Measurements from ENCODE around the gene TOP1.

TOP1 gene

GRCh38 chr20:41058674-41059635, 30.3 kb downstream of the TOP1 start:
- DNase-seq (ENCODE audit: low read depth in 3 of 3) = no peak

GRCh38 chr20:41061155-41061554, 32.5 kb downstream of the TOP1 start:
- no peak for DNase-seq (ENCODE audit: low read depth in 3 of 3)

- DNase-seq (ENCODE audit: low read depth in 3 of 3) = no peak
These were observed 34.8 kb downstream of the TOP1 start for GRCh38 chr20:41063442-41063841.

GRCh38 chr20:41064377-41064776, 35.8 kb downstream of the TOP1 start:
- DNase-seq (ENCODE audit: low read depth in 3 of 3) = no peak

- no peak for DNase-seq (ENCODE audit: low read depth in 3 of 3)
These were observed 37.1 kb downstream of the TOP1 start for GRCh38 chr20:41065716-41066115.

GRCh38 chr20:41068806-41069205, 40.2 kb downstream of the TOP1 start:
- DNase-seq (ENCODE audit: low read depth in 3 of 3) = no peak

GRCh38 chr20:41072190-41072863, 43.7 kb downstream of the TOP1 start:
- no peak for DNase-seq (ENCODE audit: low read depth in 3 of 3)

GRCh38 chr20:41072915-41073314, 44.3 kb downstream of the TOP1 start:
- DNase-seq (ENCODE audit: low read depth in 3 of 3) = no peak

- DNase-seq (ENCODE audit: low read depth in 3 of 3) = no peak
These were observed 45.8 kb downstream of the TOP1 start for GRCh38 chr20:41074441-41074840.

- DNase-seq (ENCODE audit: low read depth in 3 of 3) = no peak
These were observed 48.2 kb downstream of the TOP1 start for GRCh38 chr20:41076776-41077175.

- DNase-seq (ENCODE audit: low read depth in 3 of 3) = no peak
These were observed 49.7 kb downstream of the TOP1 start for GRCh38 chr20:41078329-41078728.

- no peak for DNase-seq (ENCODE audit: low read depth in 3 of 3)
These were observed 50.4 kb downstream of the TOP1 start for GRCh38 chr20:41079066-41079465.

- DNase-seq (ENCODE audit: low read depth in 3 of 3) = no peak
These were observed 52.2 kb downstream of the TOP1 start for GRCh38 chr20:41080866-41081265.

GRCh38 chr20:41081276-41081814, 52.7 kb downstream of the TOP1 start:
- DNase-seq (ENCODE audit: low read depth in 3 of 3) = no peak

- no peak for DNase-seq (ENCODE audit: low read depth in 3 of 3)
These were observed 53.7 kb downstream of the TOP1 start for GRCh38 chr20:41082306-41082705.

GRCh38 chr20:41085606-41086005, 57.0 kb downstream of the TOP1 start:
- DNase-seq (ENCODE audit: low read depth in 3 of 3) = no peak

- no peak for DNase-seq (ENCODE audit: low read depth in 3 of 3)
These were observed 58.0 kb downstream of the TOP1 start for GRCh38 chr20:41086402-41087324.

- no peak for DNase-seq (ENCODE audit: low read depth in 3 of 3)
These were observed 58.7 kb downstream of the TOP1 start for GRCh38 chr20:41087325-41087685.

- DNase-seq (ENCODE audit: low read depth in 3 of 3) = no peak
These were observed 59.2 kb downstream of the TOP1 start for GRCh38 chr20:41087777-41088176.

- DNase-seq (ENCODE audit: low read depth in 3 of 3) = no peak
These were observed 60.9 kb downstream of the TOP1 start for GRCh38 chr20:41089555-41089954.

GRCh38 chr20:41091927-41092326, 63.3 kb downstream of the TOP1 start:
- no peak for DNase-seq (ENCODE audit: low read depth in 3 of 3)
